Hypothalamus (tissue), 51 donors: ENCODE data around the gene MRFAP1L1.
"Not testable (repeated sequence)": the region's sequence is repeated elsewhere in the genome, so short reads cannot be mapped to it uniquely, and the experiment has no call there.

Experiments
- DNase-seq, 51 donors: peaks; one replicate each; lab custom pipeline; 2025; lab: John Stamatoyannopoulos, UW

The MRFAP1L1 gene

GRCh38 chr4:6709230-6710114 is at the start of gene MRFAP1L1:
Gene MRFAP1L1, minus strand, starts transcription at chr4:6709865. Its CDS starts 236 bp downstream, at chr4:6709629.
- peak; percentile 53 to 96 (median 89) for DNase-seq

GRCh38 chr4:6758728-6759127 is 49.1 kb upstream of the MRFAP1L1 start:
- no peak for DNase-seq

- not testable (repeated sequence) for DNase-seq
These were observed 46.7 kb upstream of the MRFAP1L1 start for GRCh38 chr4:6756345-6756744.

- DNase-seq, result no peak
These were observed 45.6 kb upstream of the MRFAP1L1 start for GRCh38 chr4:6755088-6755753.

- DNase-seq, result no peak
These were observed 44.9 kb upstream of the MRFAP1L1 start for GRCh38 chr4:6754481-6755087.

GRCh38 chr4:6753891-6754290 is 44.2 kb upstream of the MRFAP1L1 start:
- no peak for DNase-seq

GRCh38 chr4:6753103-6753560 is 43.5 kb upstream of the MRFAP1L1 start:
- DNase-seq, result peak in 7 of 51 donors; percentile 3 to 39 (median 28)

GRCh38 chr4:6752486-6752829 is 42.8 kb upstream of the MRFAP1L1 start:
- no peak for DNase-seq

GRCh38 chr4:6751611-6752485 is 42.2 kb upstream of the MRFAP1L1 start:
- no peak for DNase-seq

GRCh38 chr4:6750286-6751221 is 40.9 kb upstream of the MRFAP1L1 start:
- DNase-seq, result no peak

GRCh38 chr4:6749340-6750171 is 39.9 kb upstream of the MRFAP1L1 start:
- no peak for DNase-seq

- no peak for DNase-seq
These were observed 38.6 kb upstream of the MRFAP1L1 start for GRCh38 chr4:6748286-6748685.

- no peak for DNase-seq
These were observed 37.8 kb upstream of the MRFAP1L1 start for GRCh38 chr4:6747294-6748051.

- no peak for DNase-seq
These were observed 37.1 kb upstream of the MRFAP1L1 start for GRCh38 chr4:6746721-6747293.

- no peak for DNase-seq
These were observed 33.3 kb upstream of the MRFAP1L1 start for GRCh38 chr4:6742989-6743388.

- no peak for DNase-seq
These were observed 32.8 kb upstream of the MRFAP1L1 start for GRCh38 chr4:6742507-6742906.

GRCh38 chr4:6740347-6740746 is 30.7 kb upstream of the MRFAP1L1 start:
- DNase-seq, result no peak
